Gastroesophageal sphincter (tissue), 4 donors: ENCODE data around the gene ENO2. TPM values are rescaled to one million over a fixed set of nuclear protein-coding genes. Genes with fewer than 3 reads are reported as not detected.

ENCODE experiments used
- ATAC-seq: fragments of 150-250 bp; one replicate; pipeline ENCODE4 v1.9.1; 2016; ENCODE audit warnings: mild to moderate bottlenecking, moderate library complexity
- H3K27ac ChIP-seq, 4 donors: fragments of 200-600 bp; sonication (generic) in 3 of 4; 1 replicate in 3 of 4; 2 replicates in 1 of 4; pipeline ENCODE4 v1.5.1; 2016 to 2019
- H3K27me3 ChIP-seq: fragments of 200-600 bp; sonication (generic); one replicate; pipeline ENCODE4 v1.5.1; 2019
- H3K36me3 ChIP-seq, 2 donors: fragments of 200-600 bp; sonication (generic); one replicate each; pipeline ENCODE4 v1.5.1; 2019; ENCODE audit warnings: control low read depth in 1 of 2
- H3K4me1 ChIP-seq, 3 donors: fragments of 200-600 bp; sonication (generic); 1 replicate in 2 of 3; 2 replicates in 1 of 3; pipeline ENCODE4 v1.5.1; 2016 to 2019; ENCODE audit warnings: control low read depth in 2 of 3
- H3K4me3 ChIP-seq, 2 donors: fragments of 200-600 bp; sonication (generic); one replicate each; pipeline ENCODE4 v1.5.1; 2019; ENCODE audit warnings: mild to moderate bottlenecking in 1 of 2, moderate library complexity in 1 of 2
- H3K9me3 ChIP-seq, 3 donors: fragments of 200-600 bp; sonication (generic); one replicate each; pipeline ENCODE4 v1.5.1; 2017 to 2019; ENCODE audit warnings: control low read depth in 2 of 3
- EP300 ChIP-seq: sonication (generic); formaldehyde crosslinking; IDR thresholded peaks from one replicate; pipeline ENCODE4 v1.6.1; 2017; ENCODE audit warnings: antibody characterized with exemption, mild to moderate bottlenecking
- POLR2A ChIP-seq, 2 donors: fragments of 450-650 bp; IDR thresholded peaks; one replicate each; pipeline ENCODE4 v1.6.1; 2017; ENCODE audit warnings: antibody characterized with exemption in 2 of 2, mild to moderate bottlenecking in 2 of 2, moderate library complexity in 1 of 2
- POLR2AphosphoS5 ChIP-seq: sonication (generic); formaldehyde crosslinking; IDR thresholded peaks from one replicate; pipeline ENCODE4 v1.6.1; 2017; ENCODE audit warnings: antibody characterized with exemption
- WGBS, 2 donors: methylation state at CpG; one replicate each; pipeline ENCODE4 v1.1.5; 2018; ENCODE audit warnings: low coverage in 1 of 2; 5-methylcytosine and 5-hydroxymethylcytosine counted together
- total RNA-seq, 4 donors: library from RNA; depleted of rRNA; stranded (reverse); fragments of >200 nt; gene quantifications; one replicate each; pipeline ENCODE4 v1.1.0, GENCODE V29; 2016
- TF ChIP-seq, protein P1 (sequence below), 4 experiments: fragments of 200-600 bp in 2 of 4; fragments of 450-650 bp in 2 of 4; sonication (generic) in 1 of 4; IDR thresholded peaks; one replicate each; pipeline ENCODE4 v1.5.1; 2017 to 2019; ENCODE audit warnings: antibody characterized with exemption in 4 of 4, mild to moderate bottlenecking in 2 of 4, moderate library complexity in 2 of 4

ENO2 gene
- total RNA-seq, 4 donors from 2014 or later: 31.2 to 68.2 (median 43.5) TPM

- TF ChIP-seq POLR2A (IDR thresholded peaks at IDR 0.05): no peak
- TF ChIP-seq, protein P1, sequence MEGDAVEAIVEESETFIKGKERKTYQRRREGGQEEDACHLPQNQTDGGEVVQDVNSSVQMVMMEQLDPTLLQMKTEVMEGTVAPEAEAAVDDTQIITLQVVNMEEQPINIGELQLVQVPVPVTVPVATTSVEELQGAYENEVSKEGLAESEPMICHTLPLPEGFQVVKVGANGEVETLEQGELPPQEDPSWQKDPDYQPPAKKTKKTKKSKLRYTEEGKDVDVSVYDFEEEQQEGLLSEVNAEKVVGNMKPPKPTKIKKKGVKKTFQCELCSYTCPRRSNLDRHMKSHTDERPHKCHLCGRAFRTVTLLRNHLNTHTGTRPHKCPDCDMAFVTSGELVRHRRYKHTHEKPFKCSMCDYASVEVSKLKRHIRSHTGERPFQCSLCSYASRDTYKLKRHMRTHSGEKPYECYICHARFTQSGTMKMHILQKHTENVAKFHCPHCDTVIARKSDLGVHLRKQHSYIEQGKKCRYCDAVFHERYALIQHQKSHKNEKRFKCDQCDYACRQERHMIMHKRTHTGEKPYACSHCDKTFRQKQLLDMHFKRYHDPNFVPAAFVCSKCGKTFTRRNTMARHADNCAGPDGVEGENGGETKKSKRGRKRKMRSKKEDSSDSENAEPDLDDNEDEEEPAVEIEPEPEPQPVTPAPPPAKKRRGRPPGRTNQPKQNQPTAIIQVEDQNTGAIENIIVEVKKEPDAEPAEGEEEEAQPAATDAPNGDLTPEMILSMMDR (IDR thresholded peaks at IDR 0.05): no peak
- TF ChIP-seq POLR2AphosphoS5: no peak
- no peak for TF ChIP-seq EP300
- no CpG with 5 or more reads among the region's 1 CpG for whole genome bisulfite sequencing, 2 donors
- Histone ChIP-seq H3K27ac (peak overlapping the region in 1 of 4 donors; percentile 15), H3K36me3 (peaks cover 0 to 18% of the 10 kb centered on the region in 2 donors), H3K27me3 (no peaks in the 10 kb centered on the region), H3K4me3 (no peak overlapping the region), H3K9me3 (no peaks in the 10 kb centered on the region), H3K4me1 (peaks cover 0 to 27% (median 8%) of the 10 kb centered on the region in 3 donors)
- no peak for ATAC-seq
These were observed 36.0 kb downstream of the ENO2 start for GRCh38 chr12:6950401-6950801.

- peaks cover 0 to 21% (median 7%) of the 10 kb centered on the region in 3 donors for H3K4me1 ChIP-seq
- H3K27ac ChIP-seq: peak within 1 kb of the TSS in 3 of 4 donors; percentile 43 to 69 (median 56)
- no peaks in the 10 kb centered on the region for H3K27me3 ChIP-seq
- peak within 1 kb of the TSS; percentile 9 to 43 for H3K4me3 ChIP-seq
- no peaks in the 10 kb centered on the region for H3K9me3 ChIP-seq
- peaks cover 0 to 12% of the 10 kb centered on the region in 2 donors for H3K36me3 ChIP-seq
- 73% methylated on average over 17 of the region's 25 CpGs; no CpG with 5 or more reads in 1 of the 2 donors for WGBS, 2 donors
- ATAC-seq: peak; percentile 16
- TF ChIP-seq, protein P1 (IDR thresholded peaks at IDR 0.05): no peak
- peak in 1 of 2 donors; percentile 18 for TF ChIP-seq POLR2A (IDR thresholded peaks at IDR 0.05)
These were observed 36.6 kb downstream of the ENO2 start, which contains the start of gene PTPN6 for GRCh38 chr12:6950811-6951540. TSS of gene PTPN6 (plus strand) at chr12:6951356. CDS start at chr12:6951513, 157 bp downstream.

- no CpG with 5 or more reads among the region's 20 CpGs for WGBS, 2 donors
- Histone ChIP-seq H3K27ac (peak overlapping the region in 3 of 4 donors; percentile 43 to 69 (median 56)), H3K36me3 (peaks cover 0 to 5% of the 10 kb centered on the region in 2 donors), H3K4me3 (peak overlapping the region; percentile 9 to 43), H3K4me1 (peaks cover 0 to 15% (median under 1%) of the 10 kb centered on the region in 3 donors), H3K27me3 (no peaks in the 10 kb centered on the region), H3K9me3 (no peaks in the 10 kb centered on the region)
- no peak for ATAC-seq
- TF ChIP-seq, protein P1 (IDR thresholded peaks at IDR 0.05): no peak
- no peak for TF ChIP-seq POLR2A (IDR thresholded peaks at IDR 0.05)
- no peak for TF ChIP-seq POLR2AphosphoS5
- TF ChIP-seq EP300: no peak
These were observed 37.3 kb downstream of the ENO2 start for GRCh38 chr12:6951551-6952120.

DNA sequence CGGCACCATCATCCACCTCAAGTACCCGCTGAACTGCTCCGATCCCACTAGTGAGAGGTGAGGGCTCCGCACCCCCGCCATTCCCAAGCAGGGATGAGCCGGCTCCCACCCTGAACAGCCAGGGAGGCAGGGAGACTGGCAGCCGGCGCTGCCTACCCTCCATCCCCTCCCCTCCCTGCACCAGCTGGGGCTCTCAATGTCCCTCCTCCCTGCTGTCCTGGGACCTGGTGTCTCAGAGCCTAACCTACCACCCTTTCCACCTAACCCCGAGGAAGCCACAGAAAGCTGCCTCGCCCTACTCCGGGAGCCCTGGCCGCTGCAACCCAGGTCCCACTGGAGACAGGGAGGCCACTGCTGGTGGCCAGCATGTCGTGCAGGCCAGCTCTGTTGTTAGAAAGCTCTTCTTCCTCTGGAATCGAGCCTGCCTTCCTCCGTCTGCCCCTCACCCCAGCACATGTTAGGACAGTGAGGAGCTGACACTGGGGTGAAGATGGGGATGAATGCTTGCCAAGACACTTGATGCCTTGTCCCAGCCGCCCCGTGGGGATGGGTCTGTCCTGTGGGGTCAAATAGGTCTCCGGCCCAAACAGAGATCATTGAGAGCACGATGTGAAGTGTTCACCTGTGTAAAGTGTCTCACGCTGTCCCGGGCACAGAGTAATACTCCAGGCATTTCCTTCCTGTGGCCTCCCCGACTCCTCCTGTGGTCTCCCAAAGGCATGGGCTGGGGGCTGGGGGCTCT is 37.9 kb downstream of the ENO2 start:
- WGBS, 2 donors: 46 to 80% methylated on average over 1 to 3 of the region's 22 CpGs
- Histone ChIP-seq H3K4me1 (peaks cover 0 to 8% (median 0%) of the 10 kb centered on the region in 3 donors), H3K27me3 (no peaks in the 10 kb centered on the region), H3K36me3 (peaks cover 0 to 2% of the 10 kb centered on the region in 2 donors), H3K27ac (peak overlapping the region in 2 of 4 donors; percentile 56 to 69), H3K9me3 (no peaks in the 10 kb centered on the region), H3K4me3 (peak overlapping the region in 1 of 2 donors; percentile 43)
- TF ChIP-seq POLR2AphosphoS5: no peak
- TF ChIP-seq POLR2A (IDR thresholded peaks at IDR 0.05): no peak
- TF ChIP-seq, protein P1 (IDR thresholded peaks at IDR 0.05): no peak
- TF ChIP-seq EP300: no peak
- ATAC-seq: no peak
